K562 (cell line): ENCODE data around the gene NFKB2. TPM values are rescaled to one million over a fixed set of nuclear protein-coding genes. Genes with fewer than 3 reads are reported as not detected.

ENCODE experiments used
- ATAC-seq: fragments of 200-7000 bp; cut with Tn5 transposase; 3 replicates; pipeline ENCODE4 v1.9.1; 2020; ENCODE audit warnings: moderate library complexity
- BruUV-seq: library from RNA; stranded (reverse); fragments of 400-500 nt; replicated peaks from 2 replicates; lab custom pipeline; 2021; lab: Mats Ljungman, UMichigan
- CTCF ChIA-PET: fragments of 300-600 bp; formaldehyde crosslinking; extraction: SDS; loops from one replicate; lab custom pipeline; 2021; ENCODE audit warnings: low intra/inter-chr PET ratio; lab: Yijun Ruan, JAX
- POLR2A ChIA-PET: fragments of 300-600, 350-650 bp; sonication (Branson Sonifier 250); formaldehyde crosslinking; extraction: SDS; loops from one replicate; lab custom pipeline; 2021; ENCODE audit warnings: antibody characterized with exemption, inconsistent platforms; lab: Yijun Ruan, JAX
- DNase-seq, 4 experiments: peaks; one replicate each; pipeline versions ENCODE4 v3.0.0 to v3.0.0-alpha.2; 2011 to 2018; ENCODE audit warnings: low spot score in 3 of 4, mixed read lengths in 3 of 4; ENCODE audit errors: extremely low read depth in 1 of 4
- FAIRE-seq: peaks from 2 replicates; lab custom pipeline; 2011; peaks lifted over from hg19 to GRCh38; lab: Jason Lieb, UNC
- H2AFZ ChIP-seq: 2 replicates; pipeline ENCODE4 v1.6.0; 2011; ENCODE audit warnings: low read depth, low read length, control low read depth, inconsistent platforms
- H3K27ac ChIP-seq: fragments of 200-600 bp; 3 replicates; pipeline ENCODE4 v1.8.0; 2011; ENCODE audit warnings: low read depth, mild to moderate bottlenecking, control low read depth, inconsistent platforms, low read length, moderate library complexity, mixed read lengths; ENCODE audit errors: extremely low read depth
- H3K27me3 ChIP-seq, 2 experiments: fragments of 300-600 bp in 1 of 2; 2 replicates in 1 of 2; 3 replicates in 1 of 2; pipeline versions ENCODE4 v1.6.0 to v1.8.0; 2011; ENCODE audit warnings: inconsistent platforms in 2 of 2, low read length in 2 of 2, mild to moderate bottlenecking in 1 of 2, mixed read lengths in 1 of 2, moderate library complexity in 1 of 2; ENCODE audit not compliant: control insufficient read depth in 2 of 2, insufficient read depth in 2 of 2
- H3K36me3 ChIP-seq: fragments of 300-600 bp; 3 replicates; pipeline ENCODE4 v1.8.0; 2011; ENCODE audit warnings: mild to moderate bottlenecking, low read length, inconsistent platforms; ENCODE audit not compliant: control insufficient read depth, insufficient read depth
- H3K4me1 ChIP-seq, 2 experiments: fragments of 200-600 bp in 1 of 2; replicated peaks in 1 of 2; 2 replicates in 1 of 2; 3 replicates in 1 of 2; pipeline versions ENCODE4 v1.5.1 to v1.8.0; 2011; ENCODE audit warnings: inconsistent platforms in 2 of 2, low read length in 2 of 2, mild to moderate bottlenecking in 1 of 2, mixed read lengths in 1 of 2, moderate library complexity in 1 of 2; ENCODE audit not compliant: control insufficient read depth in 2 of 2, insufficient read depth in 2 of 2
- H3K4me2 ChIP-seq: 2 replicates; pipeline ENCODE4 v1.6.1; 2011; ENCODE audit warnings: low read length, control low read depth, inconsistent platforms, mixed read lengths; ENCODE audit not compliant: insufficient read depth
- H3K4me3 ChIP-seq: fragments of 200-600 bp; sonication (generic), shearing (Covaris generic); 2 replicates; pipeline ENCODE4 v1.5.1; 2016; ENCODE audit warnings: control low read depth, inconsistent platforms
- H3K79me2 ChIP-seq: fragments of 200-600 bp; 3 replicates; pipeline ENCODE4 v1.8.0; 2011; ENCODE audit warnings: low read length, inconsistent platforms; ENCODE audit not compliant: control insufficient read depth, insufficient read depth
- H3K9ac ChIP-seq, 2 experiments: 2 replicates each; pipeline versions ENCODE4 v1.6.0 to v1.6.1; 2011; ENCODE audit warnings: low read depth in 2 of 2, low read length in 2 of 2, control low read depth in 1 of 2, inconsistent platforms in 1 of 2, mild to moderate bottlenecking in 1 of 2, mixed read lengths in 1 of 2; ENCODE audit not compliant: insufficient read depth in 1 of 2
- H3K9me1 ChIP-seq: one replicate; pipeline ENCODE4 v1.6.0; 2011; ENCODE audit warnings: inconsistent platforms, mild to moderate bottlenecking, low read length, moderate library complexity; ENCODE audit not compliant: control insufficient read depth, insufficient read depth
- H3K9me3 ChIP-seq: replicated peaks from 2 replicates; pipeline ENCODE4 v1.5.1; 2011; ENCODE audit warnings: low read depth, low read length, inconsistent platforms; ENCODE audit not compliant: control insufficient read depth, insufficient read depth
- H4K20me1 ChIP-seq: replicated peaks from 2 replicates; pipeline ENCODE4 v1.6.1; 2011; ENCODE audit warnings: low read length, inconsistent platforms, mixed read lengths; ENCODE audit not compliant: control insufficient read depth, insufficient read depth
- E2F4 ChIP-seq: sonication (generic); formaldehyde crosslinking; IDR thresholded peaks from 2 replicates; pipeline ENCODE4 v1.8.0; 2022; ENCODE audit warnings: mild to moderate bottlenecking, low read depth, missing genetic modification reagents
- GABPB1 ChIP-seq: sonication (generic); formaldehyde crosslinking; IDR thresholded peaks from 2 replicates; pipeline ENCODE4 v1.8.0; 2022; ENCODE audit warnings: mild to moderate bottlenecking, missing genetic modification reagents
- ILF3 ChIP-seq: fragments of 450-650 bp; IDR thresholded peaks from 2 replicates; pipeline ENCODE4 v1.6.1; 2018; ENCODE audit warnings: antibody characterized with exemption, mild to moderate bottlenecking, moderate library complexity, borderline replicate concordance
- KAT2B ChIP-seq: IDR thresholded peaks from one replicate; pipeline ENCODE4 v1.6.1; 2012; ENCODE audit warnings: low read depth, mild to moderate bottlenecking, control low read depth, inconsistent platforms, low read length, moderate library complexity
- MCM3 ChIP-seq: fragments of 450-650 bp; IDR thresholded peaks from 2 replicates; pipeline ENCODE4 v1.6.1; 2016
- PHF20 ChIP-seq: fragments of 450-650 bp; IDR thresholded peaks from 2 replicates; pipeline ENCODE4 v1.6.1; 2018; ENCODE audit not compliant: partially characterized antibody
- POLR2B ChIP-seq: fragments of 450-650 bp; IDR thresholded peaks from 2 replicates; pipeline ENCODE4 v1.6.1; 2018; ENCODE audit warnings: low read depth; ENCODE audit not compliant: partially characterized antibody
- RFX1 ChIP-seq: fragments of 450-650 bp; IDR thresholded peaks from 2 replicates; pipeline ENCODE4 v1.6.1; 2016; ENCODE audit warnings: mild to moderate bottlenecking, moderate library complexity
- SMARCB1 ChIP-seq: IDR thresholded peaks from 2 replicates; pipeline ENCODE4 v1.6.1; 2011; ENCODE audit warnings: improper control_type of control experiment, low read depth; ENCODE audit not compliant: insufficient read length
- SREBF2 ChIP-seq: sonication (generic); formaldehyde crosslinking; IDR thresholded peaks from 2 replicates; pipeline ENCODE4 v1.4.0; 2020; ENCODE audit warnings: mild to moderate bottlenecking, missing genetic modification reagents
- SRSF3 ChIP-seq: fragments of 200-400 bp; formaldehyde crosslinking; IDR thresholded peaks from 2 replicates; pipeline ENCODE4 v1.6.1; 2016; ENCODE audit warnings: mild to moderate bottlenecking, low read length, moderate library complexity; ENCODE audit not compliant: insufficient read depth
- XRCC4 ChIP-seq: IDR thresholded peaks from one replicate; pipeline ENCODE4 v1.6.1; 2011; ENCODE audit not compliant: insufficient read depth, insufficient read length; ENCODE audit errors: extremely low read depth
- ZBTB7A ChIP-seq: IDR thresholded peaks from 2 replicates; pipeline ENCODE4 v1.6.1; 2011; ENCODE audit warnings: low read depth, mild to moderate bottlenecking, low read length, moderate library complexity, borderline replicate concordance; ENCODE audit not compliant: control insufficient read depth
- ZNF3 ChIP-seq: fragments of 250-450 bp; sonication (Bioruptor Pico); IDR thresholded peaks from 2 replicates; pipeline ENCODE4 v1.5.0; 2021; ENCODE audit warnings: mild to moderate bottlenecking, moderate library complexity
- ZNF311 ChIP-seq: fragments of 250-450 bp; sonication (Bioruptor Pico); IDR thresholded peaks from 2 replicates; pipeline ENCODE4 v1.4.0; 2020; ENCODE audit warnings: mild to moderate bottlenecking, moderate library complexity
- ZNF778 ChIP-seq: fragments of 450-650 bp; formaldehyde crosslinking; IDR thresholded peaks from 2 replicates; pipeline ENCODE4 v1.4.0; 2020; ENCODE audit warnings: mild to moderate bottlenecking, moderate library complexity
- WGBS: fragments of 100-300 bp; shearing (Covaris generic); methylation state at CpG from one replicate; pipeline ENCODE4 v1.1.6; 2016; ENCODE audit warnings: low coverage, mixed read lengths; ENCODE audit not compliant: insufficient coverage; ENCODE audit errors: missing lambda C conversion rate; 5-methylcytosine and 5-hydroxymethylcytosine counted together
- in situ Hi-C: fragments of 300-500 bp; cut with MboI; formaldehyde crosslinking; loops from 4 replicates; pipeline ENCODE4 v1.15.0; 2018; ENCODE audit warnings: inconsistent platforms, mixed read lengths
- intact Hi-C: fragments of 100-400 bp; cut with micrococcal nuclease; formaldehyde crosslinking; loops from 2 replicates; pipeline ENCODE4 v1.14.2; 2022
- polyA plus RNA-seq, 8 experiments: library from polyadenylated mRNA; depleted of rRNA in 4 of 8; stranded (reverse) in 5 of 8; unstranded in 3 of 8; fragments of >200 nt; fragmentation: Nextera tagmentation in 2 of 8; fragmentation: Illumina TruSeq in 1 of 8; extraction: Ambion mirVana in 2 of 8; extraction: Trizol in 1 of 8; gene quantifications; 2 replicates each; pipeline versions ENCODE4 v1.2.1 to v1.2.3, GENCODE V29; 2011 to 2014; ENCODE audit warnings: inconsistent platforms in 1 of 8, missing spikeins in 1 of 8
- total RNA-seq, 7 experiments: library from RNA; depleted of rRNA in 6 of 7; stranded (reverse); fragments of >200 nt in 6 of 7; fragmentation: Illumina TruSeq in 2 of 7; extraction: Trizol in 2 of 7; gene quantifications; 2 replicates each; pipeline versions ENCODE4 v1.2.1 to v1.2.3, GENCODE V29; 2011 to 2021; ENCODE audit warnings: low replicate concordance in 1 of 7
- TF ChIP-seq, protein P1 (sequence below): IDR thresholded peaks from 3 replicates; pipeline ENCODE4 v1.6.1; 2011; ENCODE audit warnings: borderline replicate concordance, mild to moderate bottlenecking; ENCODE audit not compliant: insufficient read length, insufficient read depth
- TF ChIP-seq, protein P2 (sequence below): fragments of 200-800 bp; sonication (Bioruptor generic); IDR thresholded peaks from 2 replicates; pipeline ENCODE4 v1.6.1; 2017; ENCODE audit warnings: missing genetic modification characterization, missing compliant biosample characterization

The NFKB2 gene
- total and polyA plus RNA-seq, 9 of the 15 experiments (the other 6 are each of a cell fraction or from before 2014, with no cell fraction given), result 0.07 to 20.3 (median 7.9) TPM

DNA sequence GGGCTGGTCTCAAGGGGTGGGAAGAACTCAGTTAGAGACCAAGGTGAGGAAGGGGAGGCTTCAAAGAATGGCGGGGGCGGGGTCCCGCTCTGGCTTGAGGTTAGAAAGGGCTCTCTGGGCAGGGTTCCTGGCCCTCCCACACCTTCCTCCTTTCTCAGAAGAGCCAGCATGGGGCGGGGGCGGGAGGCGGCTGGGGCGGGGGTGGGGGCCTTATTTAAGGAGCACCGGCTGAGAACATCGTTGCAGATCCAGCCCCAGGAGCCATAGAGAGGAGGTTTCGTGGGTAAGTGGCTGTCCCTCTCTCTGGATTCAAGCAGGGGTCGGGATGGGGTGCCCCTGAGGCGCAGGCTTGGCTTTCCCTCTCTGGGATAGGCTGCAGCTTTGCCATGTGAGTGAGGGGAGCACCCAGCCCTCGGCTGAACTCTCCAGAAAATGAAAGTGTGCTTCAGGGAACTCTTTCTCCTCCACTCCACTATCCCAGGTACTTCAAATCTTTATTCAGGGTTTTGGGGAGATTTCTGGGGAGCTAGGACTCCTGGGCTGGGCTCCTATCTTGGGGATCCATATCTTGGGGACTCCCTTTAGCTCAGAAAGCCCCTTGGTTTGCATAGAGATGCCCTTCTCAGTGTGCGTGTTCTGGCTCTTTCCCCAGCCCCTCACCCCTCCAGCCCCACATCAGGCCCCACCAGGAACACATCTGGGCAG lies 40.2 kb downstream of the NFKB2 start:
- 0% methylated on average over 2 of the region's 14 CpGs for WGBS
- ChIA-PET CTCF (no interaction called here), POLR2A (interaction anchor here (0.6 to 3.3 kb wide), 11 partner anchors 9 to 321 kb away, joined by 3 to 34 read pairs (median 5); partner anchors contain the start of genes C10orf95 and FBXL15)
- Histone ChIP-seq H3K27me3 (no peaks in the 10 kb centered on the region), H3K79me2 (peaks cover 52% of the 10 kb centered on the region), H3K9me1 (no peaks in the 10 kb centered on the region), H2AFZ (peak overlapping the region; percentile 69), H3K4me2 (peak overlapping the region; percentile 90), H3K9ac (peak overlapping the region; percentile 76 to 86), H4K20me1 (peaks cover 4% of the 10 kb centered on the region), H3K4me1 (peaks cover 27 to 45% of the 10 kb centered on the region in 2 experiments), H3K9me3 (no peaks in the 10 kb centered on the region), H3K36me3 (peaks cover 14% of the 10 kb centered on the region; the same call in 2 of the 3 replicates), H3K4me3 (peak overlapping the region; percentile 80), H3K27ac (peak overlapping the region; percentile 88)
- no peak for FAIRE-seq
- TSS peak; percentile 59 for BruUV-seq
- in situ Hi-C loops, result loop anchor here (25.0 kb wide), 1 partner anchor 598 kb away; the partner anchor contains the start of gene KCNIP2
- peak; percentile 51 for ATAC-seq
- peak; percentile 66 to 91 (median 78) for DNase-seq
- intact Hi-C loops, result no loop called here
- TF ChIP-seq SREBF2 (CRISPR knock-in tag) (no peak), ZNF3 (CRISPR knock-in tag) (no peak), RFX1 (no peak), E2F4 (CRISPR knock-in tag) (no peak), ZNF311 (no peak), KAT2B (no peak), ZNF778 (no peak), GABPB1 (CRISPR knock-in tag) (no peak; the same call in 1 of the 2 replicates), POLR2B (peak; percentile 85), ILF3 (no peak), XRCC4 (no peak), SRSF3 (no peak), SMARCB1 (no peak), MCM3 (no peak), PHF20 (no peak), ZBTB7A (peak; percentile 77)
- TF ChIP-seq, protein P1, sequence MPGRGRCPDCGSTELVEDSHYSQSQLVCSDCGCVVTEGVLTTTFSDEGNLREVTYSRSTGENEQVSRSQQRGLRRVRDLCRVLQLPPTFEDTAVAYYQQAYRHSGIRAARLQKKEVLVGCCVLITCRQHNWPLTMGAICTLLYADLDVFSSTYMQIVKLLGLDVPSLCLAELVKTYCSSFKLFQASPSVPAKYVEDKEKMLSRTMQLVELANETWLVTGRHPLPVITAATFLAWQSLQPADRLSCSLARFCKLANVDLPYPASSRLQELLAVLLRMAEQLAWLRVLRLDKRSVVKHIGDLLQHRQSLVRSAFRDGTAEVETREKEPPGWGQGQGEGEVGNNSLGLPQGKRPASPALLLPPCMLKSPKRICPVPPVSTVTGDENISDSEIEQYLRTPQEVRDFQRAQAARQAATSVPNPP, result no peak
- TF ChIP-seq, protein P2, sequence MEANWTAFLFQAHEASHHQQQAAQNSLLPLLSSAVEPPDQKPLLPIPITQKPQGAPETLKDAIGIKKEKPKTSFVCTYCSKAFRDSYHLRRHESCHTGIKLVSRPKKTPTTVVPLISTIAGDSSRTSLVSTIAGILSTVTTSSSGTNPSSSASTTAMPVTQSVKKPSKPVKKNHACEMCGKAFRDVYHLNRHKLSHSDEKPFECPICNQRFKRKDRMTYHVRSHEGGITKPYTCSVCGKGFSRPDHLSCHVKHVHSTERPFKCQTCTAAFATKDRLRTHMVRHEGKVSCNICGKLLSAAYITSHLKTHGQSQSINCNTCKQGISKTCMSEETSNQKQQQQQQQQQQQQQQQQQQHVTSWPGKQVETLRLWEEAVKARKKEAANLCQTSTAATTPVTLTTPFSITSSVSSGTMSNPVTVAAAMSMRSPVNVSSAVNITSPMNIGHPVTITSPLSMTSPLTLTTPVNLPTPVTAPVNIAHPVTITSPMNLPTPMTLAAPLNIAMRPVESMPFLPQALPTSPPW (CRISPR knock-in tag), result peak; percentile 86
